Measurements from ENCODE around the gene DNAJC17.

Gene DNAJC17

GRCh38 chr15:40736575-40736974 is 70.7 kb downstream of the DNAJC17 start:
- DNase-seq = no peak

GRCh38 chr15:40731034-40731433 is 76.2 kb downstream of the DNAJC17 start:
- no peak for DNase-seq

- DNase-seq = no peak
Observed at GRCh38 chr15:40723919-40724318, 83.4 kb downstream of the DNAJC17 start.

GRCh38 chr15:40722934-40723333 is 84.3 kb downstream of the DNAJC17 start:
- DNase-seq = no peak

GRCh38 chr15:40722354-40722753 is 84.9 kb downstream of the DNAJC17 start:
- no peak for DNase-seq

- no peak for DNase-seq
Observed at GRCh38 chr15:40721701-40722100, 85.6 kb downstream of the DNAJC17 start.

GRCh38 chr15:40716165-40716564 is 91.1 kb downstream of the DNAJC17 start:
- no peak for DNase-seq

Data from activated CD4-positive, alpha-beta T cell treated with anti-CD3 and anti-CD28 coated beads, Interleukin-10, Interleukin-2, amounts not matched to agents 100 ng/mL and 50 ng/mL, durations not matched to agents 16 hours and 8 hours (primary cell).